ENCODE results near the gene APBA2.

DNA sequence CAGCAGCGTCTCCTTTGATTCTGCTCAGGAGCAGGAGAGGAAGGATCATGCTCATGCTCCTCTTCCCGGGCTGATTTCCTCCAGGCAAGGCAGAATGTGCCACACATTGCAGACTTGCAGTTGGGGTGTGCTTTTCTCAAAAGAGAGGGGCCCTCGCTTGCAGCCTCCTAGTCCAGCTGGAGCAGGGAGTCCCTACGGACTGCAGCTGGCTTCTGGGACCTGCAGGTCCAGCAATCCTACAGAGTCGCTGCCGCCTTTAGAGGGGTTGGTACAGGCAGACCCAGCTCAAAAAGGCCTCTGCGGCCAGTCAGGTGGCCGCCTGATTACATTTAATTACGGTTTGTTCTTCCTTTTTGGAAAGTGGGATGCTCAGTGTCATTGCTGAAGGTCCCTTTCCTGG is 210.0 kb downstream of the APBA2 start:
- TF ChIP-seq, protein P1, sequence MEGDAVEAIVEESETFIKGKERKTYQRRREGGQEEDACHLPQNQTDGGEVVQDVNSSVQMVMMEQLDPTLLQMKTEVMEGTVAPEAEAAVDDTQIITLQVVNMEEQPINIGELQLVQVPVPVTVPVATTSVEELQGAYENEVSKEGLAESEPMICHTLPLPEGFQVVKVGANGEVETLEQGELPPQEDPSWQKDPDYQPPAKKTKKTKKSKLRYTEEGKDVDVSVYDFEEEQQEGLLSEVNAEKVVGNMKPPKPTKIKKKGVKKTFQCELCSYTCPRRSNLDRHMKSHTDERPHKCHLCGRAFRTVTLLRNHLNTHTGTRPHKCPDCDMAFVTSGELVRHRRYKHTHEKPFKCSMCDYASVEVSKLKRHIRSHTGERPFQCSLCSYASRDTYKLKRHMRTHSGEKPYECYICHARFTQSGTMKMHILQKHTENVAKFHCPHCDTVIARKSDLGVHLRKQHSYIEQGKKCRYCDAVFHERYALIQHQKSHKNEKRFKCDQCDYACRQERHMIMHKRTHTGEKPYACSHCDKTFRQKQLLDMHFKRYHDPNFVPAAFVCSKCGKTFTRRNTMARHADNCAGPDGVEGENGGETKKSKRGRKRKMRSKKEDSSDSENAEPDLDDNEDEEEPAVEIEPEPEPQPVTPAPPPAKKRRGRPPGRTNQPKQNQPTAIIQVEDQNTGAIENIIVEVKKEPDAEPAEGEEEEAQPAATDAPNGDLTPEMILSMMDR (IDR thresholded peaks at IDR 0.05; ENCODE audit: borderline replicate concordance, extremely low read depth, low read length, poor library complexity, severe bottlenecking): no peak
- no peak for TF ChIP-seq EZH2 (IDR thresholded peaks at IDR 0.05; ENCODE audit: borderline replicate concordance, low read depth, low read length, severe bottlenecking)

Measured in DND-41 (cell line).